Liver (tissue), 9 donors: ENCODE results near the gene COG7. TPM values are rescaled to one million over a fixed set of nuclear protein-coding genes. Genes with fewer than 3 reads are reported as not detected.

ENCODE experiments used
- DNase-seq: peaks from one replicate; pipeline ENCODE4 v3.0.0-alpha.2; 2017; ENCODE audit warnings: low spot score
- H3K27ac ChIP-seq, 2 donors: one replicate each; pipeline ENCODE4 v1.7.0; 2013; ENCODE audit warnings: inconsistent platforms in 2 of 2, low read length in 2 of 2, control low read depth in 1 of 2, low read depth in 1 of 2, mild to moderate bottlenecking in 1 of 2
- H3K27me3 ChIP-seq, 4 donors: one replicate each; pipeline versions ENCODE4 v1.6.1 to v1.7.0; 2013; ENCODE audit warnings: low read length in 3 of 4, inconsistent platforms in 1 of 4, mild to moderate bottlenecking in 1 of 4, moderate library complexity in 1 of 4; ENCODE audit not compliant: control insufficient read depth in 4 of 4, insufficient read depth in 4 of 4
- H3K36me3 ChIP-seq, 4 donors: one replicate each; pipeline versions ENCODE4 v1.6.1 to v1.7.0; 2013; ENCODE audit warnings: low read length in 3 of 4, mild to moderate bottlenecking in 3 of 4, low read depth in 1 of 4, moderate library complexity in 1 of 4; ENCODE audit not compliant: control insufficient read depth in 4 of 4, insufficient read depth in 3 of 4
- H3K4me1 ChIP-seq, 4 donors: one replicate each; pipeline versions ENCODE4 v1.6.1 to v1.7.0; 2013; ENCODE audit warnings: low read length in 3 of 4, mild to moderate bottlenecking in 3 of 4, moderate library complexity in 1 of 4; ENCODE audit not compliant: control insufficient read depth in 4 of 4, insufficient read depth in 4 of 4
- H3K4me3 ChIP-seq, 3 donors: one replicate each; pipeline versions ENCODE4 v1.6.1 to v1.7.0; 2013; ENCODE audit warnings: low read length in 3 of 3, control low read depth in 1 of 3, low read depth in 1 of 3, mild to moderate bottlenecking in 1 of 3
- H3K9ac ChIP-seq, 2 donors: one replicate each; pipeline ENCODE4 v1.7.0; 2013; ENCODE audit warnings: low read length in 2 of 2, mild to moderate bottlenecking in 2 of 2, moderate library complexity in 2 of 2, control low read depth in 1 of 2, low read depth in 1 of 2
- H3K9me3 ChIP-seq, 4 donors: one replicate each; pipeline versions ENCODE4 v1.6.1 to v1.7.0; 2013; ENCODE audit warnings: low read length in 3 of 4; ENCODE audit not compliant: control insufficient read depth in 4 of 4
- ATF3 ChIP-seq: IDR thresholded peaks from 2 replicates; pipeline ENCODE4 v1.6.1; 2016; ENCODE audit warnings: antibody characterized with exemption
- CTCF ChIP-seq: fragments of 150-350 bp; IDR thresholded peaks from 2 replicates; pipeline ENCODE4 v1.5.1; 2017; ENCODE audit warnings: improper control_type of control experiment, low read depth, low read length; ENCODE audit not compliant: missing input control
- EGR1 ChIP-seq, 2 donors: IDR thresholded peaks; 2 replicates each; pipeline ENCODE4 v1.6.1; 2016 to 2018; ENCODE audit warnings: antibody characterized with exemption in 2 of 2, low read depth in 2 of 2
- FOXA1 ChIP-seq: IDR thresholded peaks from 2 replicates; pipeline ENCODE4 v1.6.1; 2016; ENCODE audit warnings: antibody characterized with exemption
- FOXA2 ChIP-seq: IDR thresholded peaks from 2 replicates; pipeline ENCODE4 v1.6.1; 2016; ENCODE audit warnings: antibody characterized with exemption
- GABPA ChIP-seq, 2 donors: IDR thresholded peaks in 1 of 2; conservative IDR thresholded peaks in 1 of 2; 2 replicates each; pipeline ENCODE4 v1.6.1; 2016; ENCODE audit warnings: antibody characterized with exemption in 2 of 2, mild to moderate bottlenecking in 1 of 2, moderate library complexity in 1 of 2
- HNF4A ChIP-seq, 2 donors: conservative IDR thresholded peaks; 2 replicates each; pipeline ENCODE4 v1.6.1; 2016; ENCODE audit warnings: antibody characterized with exemption in 2 of 2, mild to moderate bottlenecking in 2 of 2
- HNF4G ChIP-seq: IDR thresholded peaks from 2 replicates; pipeline ENCODE4 v1.6.1; 2016; ENCODE audit warnings: antibody characterized with exemption
- JUND ChIP-seq, 2 donors: IDR thresholded peaks; 2 replicates each; pipeline ENCODE4 v1.6.1; 2016; ENCODE audit warnings: antibody characterized with exemption in 2 of 2
- MAX ChIP-seq: IDR thresholded peaks from 2 replicates; pipeline ENCODE4 v1.6.1; 2016; ENCODE audit warnings: antibody characterized with exemption
- NR2F2 ChIP-seq: IDR thresholded peaks from 2 replicates; pipeline ENCODE4 v1.6.1; 2016; ENCODE audit warnings: antibody characterized with exemption
- RAD21 ChIP-seq, 2 donors: IDR thresholded peaks; 2 replicates each; pipeline ENCODE4 v1.6.1; 2016; ENCODE audit warnings: antibody characterized with exemption in 2 of 2, mild to moderate bottlenecking in 2 of 2
- REST ChIP-seq: IDR thresholded peaks from 2 replicates; pipeline ENCODE4 v1.6.1; 2016; ENCODE audit warnings: antibody characterized with exemption, mild to moderate bottlenecking
- RXRA ChIP-seq, 2 donors: IDR thresholded peaks; 2 replicates each; pipeline ENCODE4 v1.6.1; 2017 to 2018; ENCODE audit warnings: antibody characterized with exemption in 2 of 2, mild to moderate bottlenecking in 1 of 2
- SP1 ChIP-seq: IDR thresholded peaks from 2 replicates; pipeline ENCODE4 v1.6.1; 2018; ENCODE audit warnings: antibody characterized with exemption, mild to moderate bottlenecking
- TAF1 ChIP-seq: conservative IDR thresholded peaks from 2 replicates; pipeline ENCODE4 v1.6.1; 2016; ENCODE audit warnings: antibody characterized with exemption, mild to moderate bottlenecking
- WGBS: extraction: QIAGEN DNeasy Blood & Tissue Kit; methylation state at CpG from one replicate; pipeline ENCODE4 v1.1.7; 2013; 5-methylcytosine and 5-hydroxymethylcytosine counted together
- polyA plus RNA-seq, 2 donors: library from polyadenylated mRNA; stranded (reverse) in 1 of 2; unstranded in 1 of 2; fragments of 200-250 nt in 1 of 2; fragments of >200 nt in 1 of 2; fragmentation: Nextera tagmentation in 1 of 2; extraction: Ambion mirVana in 1 of 2; gene quantifications; one replicate each; pipeline versions ENCODE4 v1.2.1 to v1.2.3, GENCODE V29; 2013 to 2015
- total RNA-seq, 2 donors: library from RNA; depleted of rRNA; stranded (reverse); fragments of >200 nt; gene quantifications; one replicate each; pipeline ENCODE4 v1.2.3, GENCODE V29; 2014
- donor health status: healthy.
- donor health status: healthy.
- donor health status: healthy.
- donor health status: healthy.
- donor health status: healthy.

Gene COG7
- total and polyA plus RNA-seq, 4 donors = 5.1 to 11.4 (median 6.6) TPM

- Histone ChIP-seq H3K27ac (no peak overlapping the region), H3K4me1 (peaks cover 2 to 8% (median 5%) of the 10 kb centered on the region in 4 donors), H3K27me3 (no peaks in the 10 kb centered on the region), H3K4me3 (no peak overlapping the region), H3K9me3 (no peaks in the 10 kb centered on the region), H3K36me3 (peaks cover 3 to 51% (median 24%) of the 10 kb centered on the region in 4 donors), H3K9ac (no peak overlapping the region)
- DNase-seq = no peak
- 95% methylated on average over 11 of the region's 11 CpGs for WGBS
- TF ChIP-seq ATF3 (no peak), CTCF (no peak), RAD21 (IDR thresholded peaks at IDR 0.05) (no peak), NR2F2 (no peak), HNF4G (no peak), JUND (IDR thresholded peaks at IDR 0.05) (no peak), HNF4A (conservative IDR thresholded peaks at IDR 0.05) (no peak), GABPA (IDR thresholded peaks at IDR 0.05 in 1 of 2, conservative IDR thresholded peaks at IDR 0.05 in 1 of 2) (no peak)
Observed at GRCh38 chr16:23494188-23494587, 41.2 kb upstream of the COG7 start.

GRCh38 chr16:23491490-23492391 is 38.8 kb upstream of the COG7 start:
- Histone ChIP-seq H3K27ac (no peak overlapping the region), H3K4me1 (no peaks in the 10 kb centered on the region), H3K9me3 (no peaks in the 10 kb centered on the region), H3K9ac (no peak overlapping the region), H3K36me3 (peaks cover 8 to 73% (median 44%) of the 10 kb centered on the region in 4 donors), H3K27me3 (no peaks in the 10 kb centered on the region), H3K4me3 (no peak overlapping the region)
- TF ChIP-seq HNF4G (no peak), RAD21 (IDR thresholded peaks at IDR 0.05) (no peak)
- no peak for DNase-seq
- 92% methylated on average over 14 of the region's 14 CpGs for WGBS

GRCh38 chr16:23486480-23486879 is 33.5 kb upstream of the COG7 start:
- H3K4me1 ChIP-seq = no peaks in the 10 kb centered on the region
- H3K9ac ChIP-seq = no peak overlapping the region
- no peak overlapping the region for H3K27ac ChIP-seq
- no peaks in the 10 kb centered on the region for H3K9me3 ChIP-seq
- no peak for DNase-seq
- H3K27me3 ChIP-seq = no peaks in the 10 kb centered on the region
- H3K4me3 ChIP-seq = no peak overlapping the region
- H3K36me3 ChIP-seq = peaks cover 15 to 84% (median 62%) of the 10 kb centered on the region in 4 donors
- 97% methylated on average over 5 of the region's 5 CpGs for WGBS
- TF ChIP-seq MAX (no peak), RXRA (IDR thresholded peaks at IDR 0.05) (no peak), NR2F2 (no peak), TAF1 (no peak), REST (no peak), SP1 (no peak), HNF4G (no peak), FOXA2 (no peak), FOXA1 (no peak), CTCF (no peak), HNF4A (conservative IDR thresholded peaks at IDR 0.05) (no peak), RAD21 (IDR thresholded peaks at IDR 0.05) (no peak), EGR1 (IDR thresholded peaks at IDR 0.05; ENCODE audit: low read depth in 2 of 2) (no peak)
